ENCODE measurements around the gene ELAVL1.
"Not testable (repeated sequence)": the region's sequence is repeated elsewhere in the genome, so short reads cannot be mapped to it uniquely, and the experiment has no call there.

Gene ELAVL1

GRCh38 chr19:8005534-8006256 is at the start of gene ELAVL1:
Gene ELAVL1 (minus strand): TSS chr19:8005641. CDS start chr19:7991815, 13,826 bp downstream.
- peak; percentile 95 for DNase-seq

GRCh38 chr19:8054169-8054568 is 48.7 kb upstream of the ELAVL1 start:
- no peak for DNase-seq

GRCh38 chr19:8052464-8052859 is 47.0 kb upstream of the ELAVL1 start, which contains the start of gene CCL25:
Gene CCL25 (plus strand): TSS chr19:8052760. CDS start chr19:8053050, 290 bp downstream.
- DNase-seq, result no peak

- DNase-seq, result peak; percentile 88
These were observed 45.0 kb upstream of the ELAVL1 start for GRCh38 chr19:8050274-8051096.

GRCh38 chr19:8046569-8047165 is 41.2 kb upstream of the ELAVL1 start:
- DNase-seq, result no peak

GRCh38 chr19:8045872-8046568 is 40.6 kb upstream of the ELAVL1 start:
- DNase-seq, result no peak

- no peak for DNase-seq
These were observed 38.6 kb upstream of the ELAVL1 start for GRCh38 chr19:8044018-8044417.

- no peak for DNase-seq
These were observed 37.5 kb upstream of the ELAVL1 start for GRCh38 chr19:8042900-8043299.

GRCh38 chr19:8041531-8041931 is 36.1 kb upstream of the ELAVL1 start:
- no peak for DNase-seq

- DNase-seq, result no peak
These were observed 33.8 kb upstream of the ELAVL1 start for GRCh38 chr19:8039231-8039630.

GRCh38 chr19:8038815-8039214 is 33.4 kb upstream of the ELAVL1 start:
- DNase-seq, result no peak

GRCh38 chr19:8036434-8037099 is 31.1 kb upstream of the ELAVL1 start:
- DNase-seq, result no peak

- no peak for DNase-seq
These were observed 28.7 kb upstream of the ELAVL1 start for GRCh38 chr19:8034178-8034525.

- DNase-seq, result not testable (repeated sequence)
These were observed 28.1 kb upstream of the ELAVL1 start for GRCh38 chr19:8033287-8034177.

GRCh38 chr19:8030960-8031359 is 25.5 kb upstream of the ELAVL1 start:
- DNase-seq, result no peak

GRCh38 chr19:8028951-8029491 is 23.6 kb upstream of the ELAVL1 start:
- no peak for DNase-seq

GRCh38 chr19:8025316-8025715 is 19.9 kb upstream of the ELAVL1 start:
- DNase-seq, result no peak

GRCh38 chr19:8024256-8024655 is 18.8 kb upstream of the ELAVL1 start:
- DNase-seq, result not testable (repeated sequence)

GRCh38 chr19:8023371-8023770 is 17.9 kb upstream of the ELAVL1 start:
- DNase-seq, result no peak

GRCh38 chr19:8022275-8022674 is 16.8 kb upstream of the ELAVL1 start:
- no peak for DNase-seq

- DNase-seq, result no peak
These were observed 15.9 kb upstream of the ELAVL1 start for GRCh38 chr19:8021374-8021773.
